BLaER1 (cell line): ENCODE data around the gene SPTBN2.

Experiments used
- H3K27ac ChIP-seq: shearing (Covaris generic); formaldehyde crosslinking; 2 replicates; pipeline ENCODE4 v1.8.1; 2022
- H3K27me3 ChIP-seq: shearing (Covaris generic); formaldehyde crosslinking; 2 replicates; pipeline ENCODE4 v1.8.1; 2022
- H3K36me3 ChIP-seq: shearing (Covaris generic); formaldehyde crosslinking; 2 replicates; pipeline ENCODE4 v1.8.1; 2022
- H3K4me1 ChIP-seq: shearing (Covaris generic); formaldehyde crosslinking; 2 replicates; pipeline ENCODE4 v1.8.1; 2022
- H3K4me2 ChIP-seq: shearing (Covaris generic); formaldehyde crosslinking; 2 replicates; pipeline ENCODE4 v1.8.1; 2022
- H3K4me3 ChIP-seq: shearing (Covaris generic); formaldehyde crosslinking; 2 replicates; pipeline ENCODE4 v1.8.1; 2022
- H3K9ac ChIP-seq: shearing (Covaris generic); formaldehyde crosslinking; 2 replicates; pipeline ENCODE4 v1.8.1; 2022
- H3K9me3 ChIP-seq: shearing (Covaris generic); formaldehyde crosslinking; 2 replicates; pipeline ENCODE4 v1.8.1; 2022
- H4K20me1 ChIP-seq: shearing (Covaris generic); formaldehyde crosslinking; 2 replicates; pipeline ENCODE4 v1.8.1; 2022
- Cebpa-rat ChIP-seq: shearing (Covaris generic); IDR thresholded peaks from 2 replicates; pipeline ENCODE4 v1.8.1; 2022

Gene SPTBN2

GRCh38 chr11:66745356-66746235 is 16.6 kb upstream of the SPTBN2 start:
- peaks cover 17% of the 10 kb centered on the region for H3K9me3 ChIP-seq
- H4K20me1 ChIP-seq = peaks cover 6% of the 10 kb centered on the region; the same call in 1 of the 2 replicates
- no peak overlapping the region for H3K27ac ChIP-seq
- H3K4me3 ChIP-seq = peak overlapping the region; percentile 94
- H3K9ac ChIP-seq = peak overlapping the region; percentile 96
- no peaks in the 10 kb centered on the region for H3K27me3 ChIP-seq
- H3K36me3 ChIP-seq = no peaks in the 10 kb centered on the region
- H3K4me1 ChIP-seq = peaks cover 17% of the 10 kb centered on the region
- no peak for TF ChIP-seq Cebpa-rat
- H3K4me2 ChIP-seq = peak overlapping the region; percentile 94

- H3K4me2 ChIP-seq = peak overlapping the region; percentile 94
- H3K4me1 ChIP-seq = peaks cover 17% of the 10 kb centered on the region
- no peaks in the 10 kb centered on the region for H3K36me3 ChIP-seq
- peak overlapping the region; percentile 94 for H3K4me3 ChIP-seq
- TF ChIP-seq Cebpa-rat = no peak
- peaks cover 18% of the 10 kb centered on the region for H3K9me3 ChIP-seq
- H3K27me3 ChIP-seq = no peaks in the 10 kb centered on the region
- H4K20me1 ChIP-seq = peaks cover 5% of the 10 kb centered on the region; the same call in 1 of the 2 replicates
- peak overlapping the region; percentile 93 for H3K27ac ChIP-seq
- peak overlapping the region; percentile 96 for H3K9ac ChIP-seq
Measured at GRCh38 chr11:66744485-66745355, 15.7 kb upstream of the SPTBN2 start.

GRCh38 chr11:66743271-66743968 is 14.4 kb upstream of the SPTBN2 start:
- no peak for TF ChIP-seq Cebpa-rat
- Histone ChIP-seq H3K4me2 (peak overlapping the region; percentile 94), H3K4me3 (peak overlapping the region; percentile 94), H3K27me3 (no peaks in the 10 kb centered on the region), H3K9ac (peak overlapping the region; percentile 96; the same call in 1 of the 2 replicates), H3K9me3 (peaks cover 18% of the 10 kb centered on the region), H3K4me1 (peaks cover 17% of the 10 kb centered on the region), H4K20me1 (no peaks in the 10 kb centered on the region), H3K36me3 (no peaks in the 10 kb centered on the region), H3K27ac (no peak overlapping the region)

GRCh38 chr11:66741153-66741552 is 12.1 kb upstream of the SPTBN2 start:
- Histone ChIP-seq H3K9ac (no peak overlapping the region), H3K36me3 (no peaks in the 10 kb centered on the region), H3K4me1 (peaks cover 17% of the 10 kb centered on the region), H3K27ac (no peak overlapping the region), H3K9me3 (peaks cover 18% of the 10 kb centered on the region), H3K27me3 (no peaks in the 10 kb centered on the region), H3K4me2 (no peak overlapping the region), H3K4me3 (no peak overlapping the region), H4K20me1 (no peaks in the 10 kb centered on the region)
- TF ChIP-seq Cebpa-rat = no peak

GRCh38 chr11:66739983-66740382 is 11.0 kb upstream of the SPTBN2 start:
- peaks cover 18% of the 10 kb centered on the region for H3K9me3 ChIP-seq
- H3K9ac ChIP-seq = no peak overlapping the region
- no peaks in the 10 kb centered on the region for H3K27me3 ChIP-seq
- H4K20me1 ChIP-seq = no peaks in the 10 kb centered on the region
- H3K36me3 ChIP-seq = no peaks in the 10 kb centered on the region
- H3K27ac ChIP-seq = no peak overlapping the region
- TF ChIP-seq Cebpa-rat = no peak
- no peak overlapping the region for H3K4me2 ChIP-seq
- H3K4me3 ChIP-seq = no peak overlapping the region
- H3K4me1 ChIP-seq = peaks cover 9% of the 10 kb centered on the region

- no peaks in the 10 kb centered on the region for H3K9me3 ChIP-seq
- no peak overlapping the region for H3K4me2 ChIP-seq
- no peak overlapping the region for H3K27ac ChIP-seq
- no peaks in the 10 kb centered on the region for H3K36me3 ChIP-seq
- H3K9ac ChIP-seq = no peak overlapping the region
- H3K27me3 ChIP-seq = no peaks in the 10 kb centered on the region
- no peak for TF ChIP-seq Cebpa-rat
- no peak overlapping the region for H3K4me3 ChIP-seq
- H4K20me1 ChIP-seq = no peaks in the 10 kb centered on the region
- no peaks in the 10 kb centered on the region for H3K4me1 ChIP-seq
Measured at GRCh38 chr11:66734215-66734614, 5.2 kb upstream of the SPTBN2 start.

- Histone ChIP-seq H3K4me2 (peak overlapping the region; percentile 98; the same call in 1 of the 2 replicates), H3K4me3 (no peak overlapping the region), H3K4me1 (peaks cover 35% of the 10 kb centered on the region), H3K27me3 (no peaks in the 10 kb centered on the region; the same call in 1 of the 2 replicates), H3K36me3 (peaks cover 12% of the 10 kb centered on the region), H4K20me1 (peaks cover 23% of the 10 kb centered on the region), H3K9me3 (no peaks in the 10 kb centered on the region), H3K9ac (no peak overlapping the region), H3K27ac (no peak overlapping the region)
- no peak for TF ChIP-seq Cebpa-rat
Measured at GRCh38 chr11:66729447-66729846, 431 bp upstream of the SPTBN2 start.

GRCh38 chr11:66728038-66728692 is 851 bp downstream of the SPTBN2 start:
- H3K4me2 ChIP-seq = peak overlapping the region; percentile 98
- H3K9me3 ChIP-seq = no peaks in the 10 kb centered on the region
- peak overlapping the region; percentile 92 for H3K9ac ChIP-seq
- H3K27ac ChIP-seq = peak overlapping the region; percentile 91
- no peaks in the 10 kb centered on the region; the same call in 1 of the 2 replicates for H3K27me3 ChIP-seq
- H4K20me1 ChIP-seq = peaks cover 36% of the 10 kb centered on the region
- peaks cover 12% of the 10 kb centered on the region for H3K36me3 ChIP-seq
- no peak for TF ChIP-seq Cebpa-rat
- H3K4me3 ChIP-seq = peak overlapping the region; percentile 87
- H3K4me1 ChIP-seq = peaks cover 48% of the 10 kb centered on the region
